BE2C (cell line): ENCODE data around the gene SFXN3.

ENCODE experiments used
- DNase-seq: peaks from one replicate; pipeline ENCODE4 v3.0.0-alpha.2; 2020
- H3K27me3 ChIP-seq: fragments of 250-450 bp; sonication (Bioruptor Pico); 2 replicates; pipeline ENCODE4 v1.5.1; 2020; ENCODE audit warnings: mild to moderate bottlenecking
- H3K36me3 ChIP-seq: fragments of 250-450 bp; sonication (Bioruptor Pico); 2 replicates; pipeline ENCODE4 v1.5.1; 2020; ENCODE audit warnings: mild to moderate bottlenecking
- H3K4me1 ChIP-seq: fragments of 250-450 bp; sonication (Bioruptor Pico); 2 replicates; pipeline ENCODE4 v1.5.1; 2020
- H3K4me3 ChIP-seq: 2 replicates; pipeline ENCODE4 v1.5.1; 2011; ENCODE audit warnings: low read depth, low read length
- H3K9me3 ChIP-seq: fragments of 250-450 bp; sonication (Bioruptor Pico); 2 replicates; pipeline ENCODE4 v1.5.1; 2020
- CTCF ChIP-seq: IDR thresholded peaks from 2 replicates; pipeline ENCODE4 v1.5.1; 2012; ENCODE audit warnings: mild to moderate bottlenecking, low read depth, low read length

Gene SFXN3

DNA sequence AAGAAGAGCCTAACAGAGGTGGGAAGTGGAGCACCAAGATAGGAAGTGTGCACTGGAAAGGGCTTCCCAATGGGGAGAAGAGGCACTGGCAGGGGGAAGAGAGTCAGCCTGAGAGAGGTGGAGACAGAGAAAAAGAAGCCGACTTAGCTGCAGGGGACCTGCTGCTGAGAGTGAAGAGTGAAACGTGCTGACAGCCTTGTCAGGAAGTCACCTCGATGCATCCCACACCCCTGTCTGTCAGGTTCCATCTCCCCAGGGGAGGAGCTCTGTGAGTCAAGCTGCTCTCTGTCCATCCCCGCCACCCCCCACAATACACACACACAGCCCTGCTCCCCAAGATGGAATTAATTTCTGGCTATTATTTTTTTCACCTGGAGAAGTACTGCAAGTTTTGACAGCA is 44.7 kb downstream of the SFXN3 start:
- no peaks in the 10 kb centered on the region for H3K27me3 ChIP-seq
- no peak for TF ChIP-seq CTCF
- no peak overlapping the region for H3K4me3 ChIP-seq
- no peaks in the 10 kb centered on the region for H3K9me3 ChIP-seq
- no peaks in the 10 kb centered on the region for H3K36me3 ChIP-seq
- peaks cover 5% of the 10 kb centered on the region for H3K4me1 ChIP-seq
- DNase-seq, result no peak

DNA sequence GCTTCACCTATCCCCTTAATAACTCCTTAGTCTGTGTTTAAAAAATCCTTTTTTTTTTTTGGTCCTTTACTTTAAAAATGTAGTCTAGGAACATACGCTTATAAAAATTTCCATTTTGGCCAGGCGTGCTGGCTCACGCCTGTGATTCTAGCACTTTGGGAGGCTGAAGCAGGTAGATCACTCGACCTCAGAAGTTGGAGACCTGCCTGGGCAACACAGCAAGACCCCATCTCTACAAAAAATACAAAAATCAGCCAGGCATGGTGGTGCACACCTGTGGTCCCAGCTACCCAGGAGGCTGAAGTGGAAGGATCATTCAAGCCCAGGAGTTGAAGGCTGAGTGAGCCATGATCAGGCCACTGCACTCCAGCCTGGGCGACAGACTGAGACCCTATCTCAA is 45.6 kb downstream of the SFXN3 start:
- no peak for DNase-seq
- peaks cover 9% of the 10 kb centered on the region for H3K4me1 ChIP-seq
- no peaks in the 10 kb centered on the region for H3K27me3 ChIP-seq
- no peak overlapping the region for H3K4me3 ChIP-seq
- no peaks in the 10 kb centered on the region for H3K9me3 ChIP-seq
- no peak for TF ChIP-seq CTCF
- H3K36me3 ChIP-seq, result no peaks in the 10 kb centered on the region

- TF ChIP-seq CTCF, result no peak
- no peak overlapping the region for H3K4me3 ChIP-seq
- H3K27me3 ChIP-seq, result no peaks in the 10 kb centered on the region
- H3K4me1 ChIP-seq, result peaks cover 11% of the 10 kb centered on the region
- no peaks in the 10 kb centered on the region for H3K9me3 ChIP-seq
- peak; percentile 80 for DNase-seq
- H3K36me3 ChIP-seq, result no peaks in the 10 kb centered on the region
Measured at GRCh38 chr10:101079874-101080273, 48.8 kb downstream of the SFXN3 start.

DNA sequence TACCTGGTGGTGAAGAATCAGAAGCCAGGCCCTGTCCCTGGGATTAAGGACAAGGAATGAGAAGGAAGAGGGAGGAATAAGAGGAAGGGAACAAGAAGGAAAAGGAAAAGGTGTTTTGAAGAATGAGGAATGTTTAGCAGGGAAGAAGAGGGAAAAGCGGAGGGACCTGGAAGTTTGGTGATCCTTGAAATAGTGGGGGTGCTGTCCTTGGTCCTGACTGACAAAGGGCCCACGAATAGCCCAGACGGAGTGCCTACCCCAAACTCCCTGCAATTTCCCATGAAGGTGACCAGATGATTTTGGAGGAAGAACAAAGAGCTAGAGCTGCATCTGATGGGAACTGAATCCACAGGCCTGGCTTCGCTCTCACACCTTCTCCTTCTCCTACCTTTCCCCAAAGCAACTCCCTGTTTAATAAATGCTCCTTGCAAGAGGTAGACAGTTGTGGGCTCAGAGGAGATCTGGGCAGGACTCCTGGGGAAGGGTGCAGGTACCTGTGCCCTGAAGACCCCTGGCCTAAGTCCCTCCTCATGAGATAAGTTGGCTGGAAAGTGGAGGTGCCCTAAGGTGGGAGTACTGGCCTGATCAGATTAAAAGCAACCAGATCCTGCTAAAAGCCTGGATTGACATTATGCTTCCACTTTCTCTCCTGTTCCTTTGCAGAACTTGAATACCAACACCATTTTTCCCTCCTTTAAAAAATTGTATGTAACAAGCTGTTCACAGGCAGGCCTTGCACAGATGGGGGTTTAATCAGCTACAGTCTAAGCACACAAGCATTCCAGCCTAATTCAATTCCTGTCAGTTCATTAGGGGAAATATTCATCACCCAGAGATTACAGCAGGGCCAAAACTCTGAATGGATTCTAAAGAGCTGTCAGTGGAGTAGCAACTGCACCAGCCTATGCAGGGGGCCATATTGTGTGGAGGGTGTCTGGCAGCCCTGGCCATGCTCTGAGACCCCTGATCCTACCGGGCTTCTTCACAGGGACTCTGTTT is 50.2 kb downstream of the SFXN3 start:
- no peak overlapping the region for H3K4me3 ChIP-seq
- H3K4me1 ChIP-seq, result peaks cover 16% of the 10 kb centered on the region
- no peaks in the 10 kb centered on the region for H3K36me3 ChIP-seq
- H3K27me3 ChIP-seq, result no peaks in the 10 kb centered on the region
- H3K9me3 ChIP-seq, result no peaks in the 10 kb centered on the region
- TF ChIP-seq CTCF, result no peak
- no peak for DNase-seq

DNA sequence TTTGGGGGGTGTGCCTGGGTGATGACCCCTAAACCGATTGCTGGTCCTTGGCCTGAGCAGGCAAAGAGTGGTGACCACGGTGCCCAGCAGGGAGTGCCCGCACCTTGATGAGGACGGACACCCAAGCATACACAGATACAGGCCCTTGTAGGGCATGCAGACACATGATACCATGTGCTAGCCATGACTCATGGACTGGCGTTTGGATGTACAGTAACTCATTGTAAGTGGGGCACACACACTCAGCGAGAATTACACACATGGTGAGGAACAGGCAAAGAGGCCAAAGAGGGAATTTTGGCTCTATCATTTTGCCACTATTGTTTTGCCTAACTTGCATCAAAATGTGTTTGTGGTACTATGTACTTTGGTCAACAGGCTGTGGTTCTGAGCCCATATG is 54.8 kb downstream of the SFXN3 start:
- no peaks in the 10 kb centered on the region for H3K27me3 ChIP-seq
- H3K9me3 ChIP-seq, result no peaks in the 10 kb centered on the region

More for the DNA sequence above, 54.8 kb downstream of the SFXN3 start:
- no peak for DNase-seq
- H3K36me3 ChIP-seq, result no peaks in the 10 kb centered on the region
- no peak for TF ChIP-seq CTCF
- H3K4me3 ChIP-seq, result no peak overlapping the region
- H3K4me1 ChIP-seq, result peaks cover 21% of the 10 kb centered on the region
